T-helper 2 cell treated with Interferon-gamma antibody and Interleukin-4, amounts not matched to agents 100 ng/mL and 5 ng/mL, for 36 hours (primary cell): ENCODE measurements around the gene TFF1. TPM values are rescaled to one million over a fixed set of nuclear protein-coding genes. Genes with fewer than 3 reads are reported as not detected.

Source experiments
- intact Hi-C: fragments of 100-400 bp; cut with micrococcal nuclease; formaldehyde crosslinking; loops from one replicate; pipeline ENCODE4 v1.15.1; 2023
- total RNA-seq: library from RNA; stranded (reverse); gene quantifications from 2 replicates; pipeline ENCODE4 v1.2.3, GENCODE V29; 2022

Gene TFF1
- total RNA-seq, 1 donor from 2014 or later = not detected

DNA sequence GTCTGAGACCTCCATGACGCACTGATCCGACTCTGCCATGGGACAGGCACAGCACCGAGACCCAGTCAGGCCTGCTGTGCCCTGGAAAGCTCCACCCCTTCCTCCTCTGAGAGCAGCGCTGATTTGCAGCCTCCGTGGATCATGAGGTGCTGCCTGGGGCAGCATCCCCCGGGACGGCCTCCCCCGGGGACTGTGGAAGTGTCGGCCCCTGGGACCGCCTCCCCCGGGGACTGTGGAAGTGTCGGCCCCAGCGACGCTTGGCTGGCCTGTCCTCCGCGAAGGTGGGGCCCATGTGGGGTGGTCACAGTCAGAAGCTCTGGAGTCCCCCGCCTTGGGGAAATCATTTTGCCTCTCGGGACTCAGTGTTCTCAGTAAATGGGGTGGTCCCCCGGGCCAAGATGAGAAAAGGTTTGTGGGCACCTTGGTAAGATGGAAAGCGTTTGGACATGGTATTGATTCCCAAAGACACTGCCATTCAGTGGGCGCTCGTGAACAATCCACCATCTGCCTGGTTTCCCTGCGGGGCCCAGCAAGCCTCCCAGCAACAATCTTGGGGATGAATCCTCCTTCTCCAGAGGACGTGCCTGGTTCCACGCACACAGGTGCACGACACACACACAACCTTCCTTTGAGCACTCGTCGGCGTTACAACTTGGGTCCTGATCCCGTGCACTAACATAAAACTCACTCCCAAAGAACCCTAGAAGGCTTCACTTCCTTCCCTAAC is 18.6 kb downstream of the TFF1 start:
- intact Hi-C loops = no loop called here

DNA sequence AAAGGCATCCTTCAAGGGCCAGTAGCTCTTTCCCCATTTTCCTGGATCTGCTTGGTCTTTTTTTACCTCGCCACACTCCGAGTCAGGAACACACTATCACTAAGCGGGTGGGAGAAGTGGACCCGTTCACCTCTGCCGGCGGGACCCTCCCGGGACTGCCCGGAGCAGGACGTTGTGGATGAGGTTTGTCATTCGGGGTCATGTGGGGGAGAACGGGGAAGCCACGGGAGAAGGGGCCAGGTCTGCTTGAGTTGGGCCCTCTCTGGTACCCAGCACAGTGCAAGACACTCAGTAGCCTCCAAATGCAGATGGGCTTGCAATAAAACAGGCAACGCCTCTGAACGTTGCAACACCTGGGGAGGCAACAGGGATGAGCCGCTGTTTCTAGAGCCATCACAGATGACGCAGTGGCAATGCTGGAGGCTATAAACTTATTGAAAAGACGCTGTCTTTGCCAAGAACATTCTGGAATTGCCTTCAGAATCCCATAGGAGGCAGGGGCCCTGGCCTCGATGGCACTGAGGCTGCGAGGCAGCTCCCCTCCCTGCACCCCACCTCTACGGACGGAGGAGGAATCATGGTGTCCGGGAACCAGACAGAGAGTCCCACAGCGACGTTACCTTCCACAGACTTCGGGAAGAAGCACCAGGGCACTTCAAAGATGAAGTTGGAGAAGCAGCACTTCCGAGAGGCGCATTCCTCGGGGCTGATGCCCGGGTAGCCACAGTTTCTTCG is 19.3 kb downstream of the TFF1 start:
- intact Hi-C loops = no loop called here

DNA sequence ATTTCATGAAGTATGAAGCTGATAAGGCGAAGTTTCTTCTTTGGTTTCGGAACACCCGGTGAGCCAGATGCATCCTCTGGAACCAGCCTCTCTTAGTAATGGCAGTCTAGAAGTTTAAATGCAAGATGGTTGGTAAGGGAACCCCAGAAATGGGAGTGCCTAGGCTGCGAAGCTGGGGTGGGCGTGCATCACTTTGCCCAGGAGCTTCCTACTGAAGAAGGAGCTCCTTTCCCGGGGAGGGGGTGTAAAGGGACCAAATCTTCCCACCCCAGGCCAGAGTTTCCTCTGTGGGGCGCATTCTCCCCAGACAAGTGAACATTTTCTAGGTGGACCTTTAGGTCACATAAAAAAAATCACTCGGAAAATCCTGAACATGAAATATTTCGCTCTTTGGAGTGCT is 19.9 kb downstream of the TFF1 start:
- intact Hi-C loops = no loop called here

DNA sequence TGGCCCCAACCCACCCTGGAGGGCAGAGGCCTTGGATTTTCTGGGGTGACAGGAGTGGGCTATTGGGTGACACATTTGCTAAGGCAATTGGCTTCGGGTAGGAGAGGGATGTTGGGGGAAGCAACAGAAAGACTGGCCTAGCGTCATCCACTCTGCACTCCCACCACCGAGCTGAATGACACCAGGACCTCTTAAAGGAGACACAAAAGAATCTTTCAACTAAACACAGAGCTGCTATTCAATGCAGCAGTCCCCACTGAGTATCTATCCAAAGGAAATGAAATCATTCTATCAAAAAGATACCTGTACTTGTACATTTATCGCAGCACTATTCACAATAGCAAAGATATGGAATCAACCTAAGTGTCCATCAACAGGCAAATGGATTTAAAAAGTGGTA is 21.7 kb downstream of the TFF1 start:
- intact Hi-C loops = no loop called here

DNA sequence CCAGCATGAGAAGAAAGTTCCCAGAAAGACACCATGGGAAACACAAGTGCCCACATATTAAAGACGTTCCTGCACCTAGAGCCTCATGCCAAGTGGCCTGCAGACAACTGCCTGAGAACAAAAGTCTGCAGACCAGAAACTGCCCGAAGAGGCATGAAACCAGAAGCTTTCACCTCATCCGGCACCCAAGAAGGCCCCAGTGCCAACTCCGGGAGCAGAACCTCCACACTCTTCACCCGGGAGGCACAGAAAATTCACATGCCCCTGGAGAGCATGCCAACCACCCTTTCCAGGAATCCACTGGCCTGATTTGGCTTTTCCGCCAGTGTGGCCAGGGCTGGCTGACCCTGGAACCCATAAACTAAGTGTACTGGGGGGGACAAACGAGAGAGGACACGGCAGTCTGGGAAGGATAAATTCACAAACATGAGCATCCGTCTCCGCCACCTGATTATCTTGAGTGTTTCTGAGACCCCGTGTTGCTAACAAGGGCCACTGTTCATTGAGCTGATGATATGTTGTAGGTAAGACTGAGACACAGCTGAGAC is 22.3 kb downstream of the TFF1 start:
- intact Hi-C loops = no loop called here

DNA sequence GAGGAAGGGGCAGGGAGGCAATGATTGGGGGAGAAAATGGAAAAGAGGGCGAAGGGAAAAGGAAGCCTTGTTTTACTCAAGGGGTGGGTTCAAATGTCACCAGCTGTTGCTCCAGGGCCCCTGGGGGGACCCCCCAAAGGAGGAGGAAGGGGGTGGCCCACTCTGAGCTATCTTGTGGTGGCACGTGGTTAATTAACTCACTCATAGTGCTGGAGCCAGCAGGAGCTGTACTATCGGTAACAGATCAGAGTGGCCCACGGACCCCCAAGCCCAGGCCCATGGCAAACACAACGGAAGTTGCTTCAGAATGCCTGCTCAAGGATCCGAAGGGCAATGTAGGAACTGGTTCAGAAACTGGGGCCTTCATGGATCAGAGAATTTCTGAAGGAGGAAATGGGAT is 22.8 kb downstream of the TFF1 start:
- intact Hi-C loops = no loop called here

DNA sequence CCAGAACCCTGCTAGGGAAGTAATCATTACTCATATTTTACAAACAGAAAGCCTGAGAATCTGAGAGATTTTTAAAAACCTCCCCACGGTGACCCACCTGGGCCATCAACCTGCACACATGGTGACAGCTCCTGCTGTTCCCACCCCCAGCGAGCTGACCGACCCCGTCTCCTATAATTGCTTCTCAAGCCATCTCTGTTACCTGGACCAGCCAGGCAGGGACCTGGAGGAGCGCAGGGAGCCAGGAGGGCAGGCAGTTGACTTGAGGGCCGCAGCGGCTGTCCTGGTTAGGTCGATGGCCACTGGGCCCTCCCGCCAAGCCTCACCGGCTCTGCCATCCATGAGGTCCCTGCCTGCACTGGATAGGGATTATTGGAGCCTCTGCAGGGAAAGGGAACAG is 23.2 kb downstream of the TFF1 start:
- intact Hi-C loops = no loop called here

DNA sequence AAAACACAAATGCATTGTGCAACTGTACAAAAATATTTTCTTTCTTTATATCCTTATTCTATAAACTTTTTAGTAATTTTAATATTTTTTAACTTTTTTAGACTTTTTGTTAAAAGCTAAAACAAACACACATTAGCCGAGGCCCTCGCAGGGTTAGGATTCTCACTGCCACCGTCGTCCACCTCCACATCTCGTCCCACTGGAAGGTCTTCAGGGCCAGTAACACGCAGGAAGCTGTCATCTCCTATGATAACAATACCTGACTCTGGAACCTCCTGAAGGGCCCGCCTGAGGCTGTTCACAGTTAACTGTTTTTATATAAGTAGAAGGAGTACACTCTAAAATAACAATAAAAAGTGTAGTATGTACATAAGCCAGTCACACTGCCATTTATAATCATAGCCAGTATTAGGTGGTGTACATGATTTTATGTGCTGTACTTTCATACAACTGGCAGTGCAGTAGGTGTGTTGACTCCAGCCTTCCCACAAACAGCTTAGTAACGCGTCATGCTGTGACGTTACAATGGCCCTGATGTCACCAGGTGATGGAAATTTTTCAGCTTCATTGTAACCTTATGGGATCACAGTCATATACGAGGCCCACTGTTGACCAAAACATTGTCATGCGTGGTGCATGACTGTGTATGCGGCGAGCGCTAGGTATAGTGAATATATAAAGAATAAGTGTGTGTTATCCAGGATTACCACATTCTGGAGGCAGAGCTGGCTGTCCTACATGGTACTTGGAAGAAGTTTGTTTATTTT is 24.4 kb downstream of the TFF1 start:
- intact Hi-C loops = no loop called here

DNA sequence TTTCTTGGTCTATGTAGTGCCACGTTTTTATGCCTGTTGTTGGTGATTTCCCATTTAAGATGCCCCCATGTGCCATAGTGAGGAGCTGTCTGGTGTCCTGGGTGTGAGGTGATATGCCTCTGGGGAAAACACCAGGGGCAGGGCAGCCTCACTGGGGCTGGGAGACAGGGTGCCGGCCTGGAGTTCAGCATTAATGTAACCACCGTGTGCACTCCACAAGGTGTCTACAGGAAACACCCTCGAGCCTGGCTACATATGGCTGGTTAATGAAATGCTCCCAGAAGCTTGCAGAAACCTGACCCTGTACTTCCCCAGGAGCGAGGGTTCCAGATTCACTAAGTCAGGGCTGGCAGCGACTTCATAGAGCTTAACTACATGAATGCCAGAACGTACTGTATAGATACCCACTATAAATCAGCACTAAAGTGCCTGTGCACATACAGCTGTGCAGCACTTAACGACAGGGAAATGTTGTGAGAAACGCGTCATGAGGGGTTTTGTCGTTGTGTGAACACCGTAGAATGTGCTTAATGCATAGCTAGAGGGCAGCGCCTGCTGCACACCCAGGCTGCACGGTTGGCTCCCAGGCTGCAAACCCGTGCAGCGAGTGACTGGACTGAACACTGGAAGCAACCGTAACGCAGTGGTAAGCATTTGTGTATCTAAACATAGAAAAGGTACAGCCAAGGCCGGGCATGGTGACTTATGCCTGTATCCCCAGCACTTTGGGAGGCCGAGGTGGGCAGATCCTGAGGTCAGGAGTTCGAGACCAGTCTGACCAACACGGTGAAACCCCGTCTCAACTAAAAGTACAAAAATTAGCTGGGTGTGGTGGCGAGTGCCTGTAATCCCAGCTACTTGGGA is 25.9 kb downstream of the TFF1 start:
- intact Hi-C loops = no loop called here

DNA sequence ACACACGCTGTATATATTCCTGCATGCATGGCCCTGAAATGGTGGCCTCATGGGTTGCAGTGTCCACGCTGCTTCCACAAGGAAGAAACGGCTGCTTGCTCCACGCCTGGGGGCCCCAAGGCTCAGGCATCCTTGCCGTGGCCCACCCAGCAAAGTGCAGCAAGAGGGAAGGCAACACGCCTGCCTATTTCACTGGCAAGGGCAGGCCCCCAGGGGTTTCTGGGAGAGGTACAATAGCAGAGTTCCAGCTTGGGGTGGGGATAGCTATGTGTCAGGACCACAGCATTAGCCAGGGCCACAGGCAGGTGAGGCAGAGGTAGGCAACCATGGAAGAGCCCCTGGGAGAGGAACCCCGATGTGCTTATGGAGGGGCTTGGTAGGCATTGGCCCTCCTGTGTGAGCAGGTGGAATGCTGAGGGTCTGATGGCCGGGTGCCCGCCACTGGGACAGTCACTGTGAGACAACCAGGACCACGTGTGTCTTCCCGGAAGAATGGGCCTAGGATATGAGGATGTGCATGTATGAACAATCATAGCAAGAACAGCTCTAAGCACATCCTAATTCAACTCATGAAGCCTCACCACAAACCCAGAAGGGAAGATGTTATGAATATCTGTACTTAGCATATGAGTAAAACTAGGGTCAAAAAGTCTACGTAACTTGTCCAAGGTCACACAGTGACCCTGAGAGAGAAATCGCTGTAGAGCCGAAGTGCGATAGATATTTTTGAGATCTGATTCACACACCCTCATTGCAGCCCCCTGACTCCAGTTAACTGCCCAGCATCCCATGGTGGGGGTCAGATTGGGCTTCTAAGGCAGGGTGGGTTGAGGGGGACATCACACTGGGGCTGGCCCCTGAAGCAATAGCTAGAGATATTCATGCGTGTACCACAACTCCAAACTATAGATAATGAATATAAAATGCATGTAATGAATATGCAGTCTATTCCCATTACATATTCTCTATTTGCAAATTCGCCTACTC is 27.3 kb downstream of the TFF1 start:
- intact Hi-C loops = loop anchor here (1.0 to 5.0 kb wide), 3 partner anchors 63 to 111 kb away; partner anchors contain the start of gene UBASH3A

DNA sequence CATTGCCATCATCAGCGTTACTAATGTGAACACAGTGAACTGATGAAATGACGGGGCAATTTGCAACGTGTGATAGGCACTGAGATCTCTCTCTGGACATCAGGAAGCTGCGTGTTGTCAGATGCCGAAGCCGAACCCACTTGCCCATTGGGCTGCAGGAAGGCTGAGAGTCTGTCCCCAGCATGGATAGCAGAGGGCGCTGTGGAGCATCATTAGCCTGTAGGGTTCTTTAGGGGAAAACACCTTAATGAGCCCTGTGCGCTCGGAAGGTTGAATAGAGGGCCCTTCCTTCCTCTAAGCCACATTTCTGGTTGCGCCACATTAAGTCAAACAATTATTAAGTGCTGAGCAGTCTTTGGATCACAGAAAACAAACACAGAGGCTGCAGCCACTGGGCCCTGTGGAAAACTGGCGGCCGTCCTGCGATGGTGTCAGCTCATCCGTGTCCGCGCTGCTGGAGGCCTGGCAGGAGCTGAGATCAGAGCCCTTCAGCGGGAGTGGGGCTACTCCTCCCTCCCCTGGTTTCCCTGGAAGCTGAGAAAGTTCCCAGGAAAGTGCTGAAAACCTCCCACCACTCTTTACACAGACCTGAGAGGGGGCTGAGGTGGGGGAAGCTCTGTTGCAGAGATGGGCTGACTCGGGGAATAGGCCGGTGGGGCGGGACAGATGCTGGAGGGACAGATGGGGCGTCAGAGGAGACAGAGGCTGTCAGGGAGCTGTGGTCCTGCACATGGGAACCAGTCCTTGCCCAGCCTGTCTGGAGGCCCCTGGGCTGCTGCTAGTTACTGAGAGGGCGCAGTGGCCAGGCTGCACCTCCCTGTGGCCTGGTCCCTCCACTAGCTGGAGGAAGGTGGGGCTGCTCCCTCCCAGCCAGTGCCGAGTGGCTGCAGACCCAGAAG is 28.3 kb downstream of the TFF1 start:
- intact Hi-C loops = loop anchor here (1.0 to 5.0 kb wide), 3 partner anchors 64 to 112 kb away; partner anchors contain the start of gene UBASH3A

DNA sequence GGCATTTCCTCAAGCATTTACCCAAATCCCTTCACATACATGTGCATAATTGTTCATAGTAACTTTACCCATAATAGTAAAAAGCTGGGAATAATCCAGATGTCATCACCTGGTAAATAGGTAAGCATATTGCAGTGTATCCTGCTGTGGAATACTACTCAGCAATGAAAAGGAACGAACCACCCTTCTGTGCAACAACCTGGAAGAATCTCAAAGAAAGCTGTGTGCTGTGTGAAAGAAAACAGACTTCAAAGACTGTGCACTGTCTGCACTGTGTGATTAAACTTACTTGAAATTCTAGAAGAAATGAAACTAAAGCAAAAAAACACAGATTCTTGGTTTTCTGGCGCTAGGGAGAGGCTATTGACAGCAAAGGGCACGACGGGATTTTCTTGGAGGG is 29.1 kb downstream of the TFF1 start:
- intact Hi-C loops = loop anchor here (5.0 kb wide), 2 partner anchors 65 to 90 kb away; partner anchors contain the start of gene UBASH3A

DNA sequence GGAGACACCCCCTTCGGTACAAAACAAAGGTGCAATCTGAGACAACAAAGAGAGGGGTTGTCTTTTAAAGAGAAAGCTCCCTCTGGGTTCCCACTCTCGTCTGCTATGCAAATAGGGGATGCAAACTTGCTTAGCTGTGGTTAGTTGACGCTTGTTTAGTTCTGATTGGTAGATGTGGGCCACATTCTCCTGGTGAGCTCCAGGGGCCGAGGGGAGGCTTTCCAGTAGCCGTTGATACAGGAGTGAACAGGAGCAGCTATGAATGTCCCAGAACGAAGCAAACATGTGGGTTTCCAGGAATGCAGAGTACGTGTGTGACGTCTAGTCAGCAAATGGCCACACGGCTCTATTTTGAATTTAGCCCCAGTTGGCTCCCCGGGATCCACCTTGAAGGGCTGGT is 30.3 kb downstream of the TFF1 start:
- intact Hi-C loops = loop anchor here (5.0 kb wide), 2 partner anchors 66 to 91 kb away; partner anchors contain the start of gene UBASH3A

DNA sequence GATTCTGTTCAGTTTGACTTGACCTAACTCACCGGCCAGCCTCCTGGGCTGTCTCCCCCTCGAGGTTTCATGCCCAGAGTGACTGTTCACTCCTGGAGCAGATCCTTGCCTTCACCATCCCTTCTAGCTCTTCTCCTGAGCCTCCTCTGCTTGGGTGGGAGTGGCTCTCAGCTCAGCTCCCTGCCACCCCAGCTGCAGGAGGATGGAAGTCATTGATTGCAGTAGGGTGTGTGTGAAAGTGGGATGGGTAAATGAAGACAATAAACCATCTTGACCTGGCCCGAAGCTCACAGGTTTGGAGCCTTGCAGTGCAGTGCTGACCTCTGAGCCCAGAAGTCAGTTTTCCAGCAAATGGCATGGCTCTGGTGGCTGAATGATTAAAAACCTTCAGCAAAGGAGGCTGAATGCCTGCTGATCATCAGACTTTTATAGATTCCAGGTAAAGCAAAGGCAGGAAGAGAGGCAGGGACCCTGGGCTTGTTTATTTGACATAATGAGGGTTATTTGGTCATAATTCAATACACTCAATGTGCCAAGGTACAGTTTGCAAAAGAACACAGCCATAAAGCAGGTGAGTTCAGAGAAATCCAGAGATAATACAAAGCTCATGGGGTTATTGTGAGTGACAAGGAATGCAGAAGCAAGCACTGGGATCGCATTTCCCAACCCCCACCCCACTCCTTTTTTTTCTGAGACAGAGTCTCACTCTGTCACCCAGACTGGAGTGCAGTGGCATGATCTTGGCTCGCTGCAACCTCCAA is 33.6 kb downstream of the TFF1 start:
- intact Hi-C loops = no loop called here

DNA sequence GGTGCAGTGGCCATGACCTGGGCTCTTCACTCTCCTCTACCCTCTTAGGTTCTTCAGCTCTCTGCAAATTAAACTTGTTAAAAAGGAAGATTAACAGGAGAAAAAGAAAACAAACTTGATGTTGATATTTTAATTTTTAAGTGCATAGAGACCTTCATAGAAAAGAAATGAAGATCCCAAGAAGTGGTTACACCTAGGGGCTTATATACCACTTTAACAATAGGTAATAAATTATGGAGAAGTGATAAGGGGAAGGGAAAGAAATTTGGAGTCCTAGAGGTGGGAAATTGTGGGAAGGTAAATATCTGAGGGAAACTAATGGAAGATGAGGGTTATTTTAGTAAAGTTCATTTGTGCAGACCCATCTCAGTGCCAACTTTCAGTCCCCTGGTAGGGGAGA is 34.7 kb downstream of the TFF1 start:
- intact Hi-C loops = no loop called here

DNA sequence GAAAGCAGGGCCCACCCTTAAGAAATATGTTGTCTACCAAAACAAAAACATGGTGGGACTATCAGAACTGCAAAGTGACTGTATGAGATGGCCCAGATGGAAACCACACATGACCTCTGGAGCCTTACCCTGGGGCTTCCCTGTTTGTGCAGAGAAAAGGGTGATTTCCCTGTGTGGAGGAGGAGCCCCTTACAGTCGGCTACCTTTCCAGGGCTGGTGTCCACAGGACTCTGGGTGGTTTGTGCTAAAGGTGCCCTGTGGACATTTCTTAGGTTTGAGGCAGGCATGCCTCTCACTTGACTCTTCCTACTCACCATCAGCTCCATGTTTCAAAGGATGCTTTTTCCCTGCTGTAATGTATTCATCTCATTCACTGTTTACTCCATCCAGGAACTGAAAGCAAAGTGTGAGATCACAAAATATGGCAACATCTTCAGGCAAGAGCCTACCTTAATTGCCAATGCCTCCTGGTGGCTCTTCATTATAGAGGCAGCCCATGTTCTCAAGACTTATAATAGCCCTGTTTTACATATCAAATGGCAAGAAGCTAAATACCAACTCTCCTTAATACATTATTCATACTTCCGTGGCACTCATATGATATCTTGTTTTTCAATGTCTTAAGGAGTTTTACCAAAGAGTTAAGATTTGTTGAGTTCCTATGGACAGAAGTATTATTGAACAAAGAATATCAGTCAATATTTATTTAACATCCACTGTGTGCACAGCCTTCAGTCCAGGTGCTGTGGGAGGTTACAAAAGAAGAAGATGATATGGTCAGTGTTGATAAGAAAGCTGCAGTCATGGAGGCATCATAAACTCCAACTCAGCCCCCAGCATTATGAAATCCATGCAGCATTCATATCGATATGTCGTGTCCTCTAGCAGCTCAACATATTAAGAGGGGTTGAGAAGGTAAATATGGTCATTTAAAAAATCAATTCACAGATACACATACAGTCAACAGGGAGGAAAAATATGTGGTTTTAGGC is 35.7 kb downstream of the TFF1 start:
- intact Hi-C loops = no loop called here
